GM23248 (cell line): ENCODE data around the gene TGM3.

Source experiments
- EZH2 ChIP-seq: fragments of 200-600 bp; sonication (generic); IDR thresholded peaks from 2 replicates; pipeline ENCODE4 v1.6.1; 2018; ENCODE audit warnings: antibody characterized with exemption, mild to moderate bottlenecking; ENCODE audit not compliant: insufficient read depth, poor library complexity, severe bottlenecking
- EZH2phosphoT487 ChIP-seq: fragments of 200-600 bp; sonication (generic); IDR thresholded peaks from 2 replicates; pipeline ENCODE4 v1.6.1; 2018; ENCODE audit warnings: antibody characterized with exemption, moderate library complexity, mild to moderate bottlenecking, low read depth; ENCODE audit not compliant: insufficient read depth

DNA sequence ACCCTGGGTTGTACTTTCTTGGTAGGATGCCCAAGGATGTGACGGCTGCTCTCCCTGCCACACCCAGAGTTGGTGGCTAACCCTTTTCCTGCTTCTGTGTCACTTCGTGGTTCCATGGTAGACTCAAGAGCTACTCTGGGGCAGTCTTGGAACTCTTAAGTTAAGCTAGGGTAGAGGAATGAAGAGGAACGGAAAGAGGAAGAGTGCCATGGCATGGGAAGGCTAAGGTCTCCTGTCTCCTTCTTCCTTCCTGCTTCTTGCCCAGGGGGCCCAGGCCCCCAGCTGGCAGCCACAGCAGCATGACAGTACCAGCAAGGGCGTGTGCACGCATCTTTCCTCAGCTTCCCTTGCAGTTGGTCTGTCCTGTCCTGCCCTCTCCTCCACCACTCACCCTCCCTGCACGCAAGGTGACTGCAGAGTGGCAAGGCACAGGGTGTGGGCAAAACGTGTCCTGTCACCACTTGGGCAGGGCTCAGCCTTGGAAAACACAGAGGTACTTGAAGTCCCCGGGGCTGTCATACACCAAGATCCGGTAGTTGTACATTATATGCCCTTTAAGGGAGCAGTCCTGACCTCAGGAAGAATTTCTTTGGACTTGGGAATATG, 39.8 kb upstream of the TGM3 start:
- no peak for TF ChIP-seq EZH2
- no peak for TF ChIP-seq EZH2phosphoT487
